GM12874 (cell line): ENCODE measurements around the gene ASB18.

Experiments used
- TF ChIP-seq, protein P1 (sequence below): IDR thresholded peaks from 2 replicates; pipeline ENCODE4 v1.5.1; 2011; ENCODE audit warnings: low read depth, mild to moderate bottlenecking, control low read depth, low read length, moderate library complexity; ENCODE audit not compliant: insufficient read depth

The ASB18 gene

DNA sequence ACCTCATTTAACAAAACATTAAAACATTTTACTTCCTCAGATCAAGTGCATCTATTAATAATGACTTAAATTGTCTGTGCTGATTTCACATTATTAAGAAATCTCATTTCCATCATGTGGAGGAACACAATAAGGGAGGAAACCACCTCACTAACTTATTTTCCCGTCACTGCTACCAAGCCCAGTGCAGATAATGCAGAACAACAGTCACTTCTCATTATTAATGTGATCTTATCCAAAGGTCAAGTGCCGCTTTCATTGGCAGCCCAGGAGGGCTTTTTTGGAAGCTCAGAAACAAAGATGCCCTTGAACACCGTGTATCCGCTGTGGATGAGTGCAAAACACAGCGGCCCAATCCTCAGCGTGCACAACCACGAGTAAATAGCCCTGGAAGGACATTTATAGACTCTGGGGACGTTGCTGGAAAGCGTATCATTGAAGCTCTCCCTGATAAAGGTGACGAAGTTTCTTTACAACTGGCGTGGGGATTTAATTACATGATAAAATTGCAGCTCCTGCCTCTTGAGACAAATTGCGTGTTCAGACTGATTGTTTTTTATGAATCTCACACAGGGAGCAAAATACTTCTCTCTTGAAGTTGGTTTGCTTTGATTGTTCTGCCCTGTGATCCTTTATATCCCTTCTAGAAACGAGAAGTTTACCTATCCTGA is 13.2 kb downstream of the ASB18 start:
- TF ChIP-seq, protein P1, sequence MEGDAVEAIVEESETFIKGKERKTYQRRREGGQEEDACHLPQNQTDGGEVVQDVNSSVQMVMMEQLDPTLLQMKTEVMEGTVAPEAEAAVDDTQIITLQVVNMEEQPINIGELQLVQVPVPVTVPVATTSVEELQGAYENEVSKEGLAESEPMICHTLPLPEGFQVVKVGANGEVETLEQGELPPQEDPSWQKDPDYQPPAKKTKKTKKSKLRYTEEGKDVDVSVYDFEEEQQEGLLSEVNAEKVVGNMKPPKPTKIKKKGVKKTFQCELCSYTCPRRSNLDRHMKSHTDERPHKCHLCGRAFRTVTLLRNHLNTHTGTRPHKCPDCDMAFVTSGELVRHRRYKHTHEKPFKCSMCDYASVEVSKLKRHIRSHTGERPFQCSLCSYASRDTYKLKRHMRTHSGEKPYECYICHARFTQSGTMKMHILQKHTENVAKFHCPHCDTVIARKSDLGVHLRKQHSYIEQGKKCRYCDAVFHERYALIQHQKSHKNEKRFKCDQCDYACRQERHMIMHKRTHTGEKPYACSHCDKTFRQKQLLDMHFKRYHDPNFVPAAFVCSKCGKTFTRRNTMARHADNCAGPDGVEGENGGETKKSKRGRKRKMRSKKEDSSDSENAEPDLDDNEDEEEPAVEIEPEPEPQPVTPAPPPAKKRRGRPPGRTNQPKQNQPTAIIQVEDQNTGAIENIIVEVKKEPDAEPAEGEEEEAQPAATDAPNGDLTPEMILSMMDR = no peak

GRCh38 chr2:236250286-236250685 is 13.9 kb downstream of the ASB18 start:
- TF ChIP-seq, protein P1 = no peak

DNA sequence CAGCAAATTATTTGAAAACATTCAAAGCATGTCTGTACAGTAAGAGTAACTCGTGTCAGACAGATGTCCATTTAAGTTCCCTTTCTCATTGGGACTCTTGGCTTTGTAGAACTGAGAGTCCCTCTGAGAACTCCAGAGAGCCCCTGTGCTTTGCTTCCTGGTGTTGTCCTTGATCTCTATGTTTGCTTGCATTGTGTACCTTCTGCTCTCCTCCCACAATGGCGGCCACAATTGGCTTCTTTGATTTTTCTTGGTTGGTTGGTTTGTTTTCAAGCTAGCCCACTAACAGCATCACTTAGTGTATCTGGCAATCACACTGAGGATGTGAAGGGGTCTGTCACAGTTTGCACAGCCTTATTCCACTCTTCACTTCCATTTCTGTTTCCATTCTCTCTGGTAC is 15.1 kb downstream of the ASB18 start:
- TF ChIP-seq, protein P1 = no peak

DNA sequence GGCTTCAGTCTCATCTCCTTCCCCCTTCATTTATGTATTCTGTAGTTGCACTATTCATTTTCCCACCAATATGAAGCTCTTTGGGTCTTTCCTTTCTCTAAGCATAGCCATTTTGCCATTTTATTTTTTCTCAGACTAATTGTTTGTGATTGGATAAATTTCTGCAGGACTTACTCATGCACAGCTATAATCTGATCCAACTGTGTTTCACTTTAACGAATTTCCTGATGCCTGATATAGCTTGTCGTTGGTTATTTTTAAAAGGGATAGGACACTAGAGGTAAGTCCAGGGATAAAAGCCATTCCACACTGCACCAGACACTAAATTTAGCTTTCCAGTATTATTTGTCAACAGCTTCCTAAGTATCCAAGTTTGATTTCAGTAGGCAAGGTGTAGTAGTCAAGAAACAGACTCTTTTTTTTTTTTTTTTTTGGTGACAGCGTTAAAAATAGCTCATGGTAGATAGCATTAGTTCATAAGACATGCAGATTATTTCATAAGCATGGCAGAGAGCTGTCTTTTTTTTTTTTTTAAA is 17.4 kb downstream of the ASB18 start:
- TF ChIP-seq, protein P1 = no peak

- TF ChIP-seq, protein P1 = no peak
Observed at GRCh38 chr2:236244256-236244655, 19.9 kb downstream of the ASB18 start.

GRCh38 chr2:236242057-236242495 is 22.1 kb downstream of the ASB18 start:
- TF ChIP-seq, protein P1 = no peak

DNA sequence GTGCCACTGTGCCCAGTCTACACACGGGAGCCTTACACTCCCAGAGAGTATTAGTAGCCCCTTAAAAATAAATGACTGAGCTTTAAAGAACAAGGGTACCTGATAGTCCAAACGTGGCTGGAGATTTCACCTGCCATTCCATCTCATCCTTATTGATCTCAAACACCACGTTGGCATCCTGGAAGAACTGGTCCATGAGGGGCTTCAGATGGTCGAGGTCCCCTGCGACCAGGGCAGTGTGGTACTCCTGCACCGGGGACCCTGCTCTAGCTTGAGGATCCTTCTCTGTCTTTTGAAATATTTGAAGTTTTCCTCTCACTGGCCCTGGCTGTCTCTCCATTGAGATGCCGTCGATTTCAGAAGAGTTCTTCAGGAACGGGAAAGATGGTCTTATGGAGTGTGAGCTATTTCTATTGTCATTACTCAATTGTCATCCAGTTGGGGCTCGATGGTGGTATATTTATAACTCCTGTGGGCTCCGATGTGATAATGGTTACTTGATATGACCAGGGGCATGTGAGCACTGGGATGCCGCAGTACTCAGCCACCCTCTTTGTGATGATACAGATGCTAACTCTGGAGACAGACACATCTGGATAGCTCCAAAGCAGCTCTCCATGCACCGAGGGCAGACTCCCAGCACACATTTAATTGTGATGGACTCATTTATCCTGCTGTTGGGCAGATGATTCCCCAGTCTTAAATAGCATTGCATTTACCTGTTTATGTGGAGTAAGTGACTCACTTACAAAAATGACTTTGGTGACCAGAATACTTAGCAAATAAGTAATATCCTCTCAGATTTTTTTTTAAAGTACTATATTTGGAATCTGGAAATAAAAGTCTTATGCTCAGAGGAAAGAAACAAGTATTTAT is 22.8 kb downstream of the ASB18 start:
- TF ChIP-seq, protein P1 = no peak
